HG02973 (cell line): Measurements from ENCODE around the gene GFAP.

Source experiments
- ATAC-seq: cut with Tn5 transposase; IDR thresholded peaks from one replicate; pipeline ENCODE4 v1.9.1; 2021; ENCODE audit warnings: moderate library complexity; ENCODE audit not compliant: unreplicated experiment

GFAP gene

DNA sequence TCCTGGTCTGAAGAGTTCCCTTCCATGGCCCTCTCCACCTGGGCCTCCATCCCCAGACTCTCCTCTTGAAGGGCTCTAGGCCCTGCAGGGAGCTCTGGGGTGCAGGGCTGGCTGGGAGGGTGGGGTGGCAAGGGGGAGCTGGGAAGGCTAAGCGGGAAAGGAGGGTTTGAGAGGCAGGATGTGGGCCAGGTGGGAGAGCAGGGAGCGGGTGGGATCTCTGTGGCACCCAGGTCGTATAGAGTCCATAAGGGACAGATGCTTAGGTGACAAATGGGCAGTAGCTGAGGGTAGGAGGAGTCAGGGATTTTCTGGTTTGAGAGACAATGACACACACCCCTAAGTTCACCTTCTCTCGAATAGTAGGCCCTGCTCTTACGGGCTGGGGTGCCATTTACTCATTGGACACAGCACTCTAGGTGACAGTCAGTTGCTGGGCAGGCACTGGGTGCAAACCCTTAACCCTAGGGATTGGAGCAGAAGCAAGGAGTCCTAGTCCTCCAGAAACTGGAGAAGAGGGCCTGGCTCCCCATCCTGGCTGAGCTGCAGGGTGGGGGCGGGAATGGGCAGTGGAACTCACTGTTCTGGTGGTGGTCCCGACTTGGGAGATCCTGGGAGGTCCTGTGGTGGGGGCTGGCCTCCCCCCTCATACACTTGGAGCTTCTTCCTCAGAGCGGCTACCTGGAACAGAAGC, 16.9 kb upstream of the GFAP start:
- no peak for ATAC-seq

DNA sequence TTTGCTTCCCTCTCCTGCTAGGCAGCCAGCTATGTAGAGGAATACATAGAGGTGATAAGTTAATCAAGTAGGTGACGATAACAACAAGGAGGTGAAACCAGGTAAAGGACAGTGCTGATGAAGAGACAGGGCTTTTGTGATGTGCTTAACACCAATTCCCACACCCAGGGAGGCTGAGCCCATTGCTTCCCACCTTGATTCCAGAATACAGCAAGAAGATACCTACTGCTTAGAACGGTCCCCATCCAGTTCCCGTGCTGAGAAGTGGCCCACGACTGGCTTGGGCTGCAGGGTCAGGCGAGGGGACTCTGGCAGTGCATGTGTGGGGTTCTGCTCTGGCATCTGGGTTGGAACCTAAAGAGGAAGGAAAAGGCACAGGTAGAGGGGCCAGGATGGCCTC, 16.1 kb upstream of the GFAP start:
- ATAC-seq = no peak

DNA sequence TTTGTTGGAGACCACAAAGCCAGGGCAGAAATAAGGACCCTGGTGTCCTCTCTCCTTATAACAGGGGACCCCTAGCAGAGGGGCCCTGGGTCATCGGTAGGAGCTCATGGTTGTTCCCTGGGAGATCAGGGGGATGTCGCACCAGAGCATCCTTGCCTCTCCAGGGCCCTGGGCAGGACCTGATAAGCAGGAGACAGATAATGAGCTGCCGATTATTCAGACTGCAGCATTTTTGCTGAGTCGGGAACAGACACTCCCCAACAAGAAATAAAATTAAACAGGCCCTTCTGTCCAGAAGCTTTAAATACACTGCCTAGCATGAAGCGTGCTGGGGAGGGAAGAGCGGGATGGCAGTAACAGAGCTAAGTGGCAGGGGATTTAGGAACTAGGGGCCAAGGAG, 15.4 kb upstream of the GFAP start:
- ATAC-seq = no peak

DNA sequence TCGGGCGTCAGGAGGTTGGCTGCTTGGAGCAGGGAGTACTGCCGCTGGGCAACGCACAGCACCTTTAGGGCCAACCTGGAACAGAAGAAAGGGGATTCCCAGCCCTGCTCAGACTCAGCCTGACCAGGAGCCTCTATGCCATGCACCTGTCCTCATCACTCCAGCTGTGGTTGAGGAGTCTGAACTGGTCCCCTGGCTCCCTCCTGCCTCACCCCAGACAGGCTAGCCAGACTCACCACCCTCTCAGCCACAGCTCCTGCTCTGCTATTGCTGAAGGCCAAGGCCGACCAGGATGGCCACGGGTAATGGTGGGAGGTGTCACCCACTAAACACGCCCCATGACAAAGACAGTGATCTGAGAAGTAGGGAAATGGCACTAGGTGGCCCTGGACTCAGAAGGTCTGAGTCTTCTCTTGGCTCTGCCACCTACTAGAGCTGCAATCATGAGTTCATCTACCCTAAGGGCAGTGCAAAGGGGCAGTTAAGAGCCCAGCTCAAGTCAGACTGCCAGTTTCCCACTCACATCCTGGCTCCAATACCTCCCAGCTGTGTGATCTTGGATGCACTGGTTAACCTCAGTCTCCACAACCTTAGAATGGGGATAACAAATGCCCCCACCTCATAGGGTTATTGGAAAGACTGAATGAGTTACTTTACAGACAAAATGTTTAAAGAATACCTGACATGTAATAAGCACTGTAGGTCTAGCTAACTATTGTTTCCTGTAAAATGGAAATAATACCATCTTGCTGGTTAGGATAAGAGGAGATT, 13.8 kb upstream of the GFAP start:
- no peak for ATAC-seq

DNA sequence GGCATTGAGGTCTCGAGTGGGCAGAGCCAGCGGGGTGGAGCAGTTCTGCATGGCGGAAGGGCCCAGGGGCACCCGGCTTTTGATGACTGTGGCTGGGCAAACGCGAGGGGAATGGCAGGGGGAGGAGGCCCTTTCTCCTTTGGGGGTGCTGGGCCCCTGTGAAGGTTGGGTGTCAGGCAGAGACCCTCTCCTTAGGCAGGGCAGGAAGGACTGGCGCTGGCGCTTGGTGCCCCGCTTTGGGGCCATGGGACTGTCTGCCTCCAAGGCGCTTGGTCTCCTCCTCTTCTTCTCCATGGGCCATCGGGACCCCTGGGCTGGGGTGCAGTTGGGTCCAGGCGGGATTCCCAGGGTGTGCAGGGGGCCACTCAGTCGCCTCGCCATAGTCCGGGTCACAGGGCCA, 12.8 kb upstream of the GFAP start:
- ATAC-seq = no peak

DNA sequence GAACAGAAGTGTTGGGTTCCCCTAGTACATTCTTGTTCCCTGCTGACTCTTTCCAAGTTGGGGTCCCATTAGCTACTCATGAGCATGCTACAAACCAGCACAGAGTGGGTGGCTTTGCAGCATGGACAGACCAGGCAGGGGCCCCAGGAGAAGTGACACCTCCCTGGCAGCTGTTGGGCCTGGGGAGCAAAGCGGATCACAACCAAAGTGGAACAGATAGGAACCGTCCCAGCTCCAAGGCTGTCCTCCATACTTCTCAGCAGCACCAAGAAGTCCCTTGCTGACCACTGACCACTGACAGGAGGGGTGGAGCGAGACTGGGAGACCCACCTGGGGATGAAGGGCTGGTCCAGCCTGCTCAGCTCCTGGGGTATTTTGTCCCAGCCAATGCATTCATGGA, 12.4 kb upstream of the GFAP start:
- ATAC-seq = no peak

DNA sequence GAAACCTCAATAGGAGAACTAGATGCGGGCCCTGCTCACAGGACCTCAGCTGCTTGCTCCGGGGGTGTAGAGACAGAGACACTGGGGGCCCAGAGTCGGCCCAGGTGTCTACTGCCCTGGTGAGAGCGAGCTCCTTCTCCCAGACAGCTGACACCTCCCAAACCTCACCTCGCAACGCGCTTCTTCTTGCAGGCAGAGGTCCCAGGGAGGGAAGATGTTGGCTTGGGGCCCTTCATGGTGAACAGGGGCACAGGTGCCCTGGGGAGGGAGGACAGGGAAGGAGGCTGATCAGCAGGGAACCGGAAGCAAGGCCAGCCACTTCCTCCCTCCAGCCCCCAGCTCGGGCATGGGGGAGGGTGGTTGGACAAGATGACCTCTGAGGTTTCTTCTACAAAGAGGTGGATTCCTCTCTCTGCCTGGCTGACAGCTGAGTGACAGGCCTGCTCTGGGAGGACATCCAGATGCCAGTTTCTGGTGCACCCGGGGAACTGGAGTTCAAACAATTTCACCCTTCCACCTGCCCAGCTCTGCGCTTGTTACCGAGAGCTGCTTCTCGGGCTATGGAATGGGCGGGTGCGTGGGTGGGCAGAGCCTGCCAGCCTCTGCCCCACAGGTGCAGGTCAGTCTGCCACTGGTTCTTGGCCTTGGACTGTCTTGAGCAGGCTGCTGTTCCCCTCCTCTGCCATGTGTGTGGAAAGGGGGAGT, 11.7 kb upstream of the GFAP start:
- no peak for ATAC-seq

DNA sequence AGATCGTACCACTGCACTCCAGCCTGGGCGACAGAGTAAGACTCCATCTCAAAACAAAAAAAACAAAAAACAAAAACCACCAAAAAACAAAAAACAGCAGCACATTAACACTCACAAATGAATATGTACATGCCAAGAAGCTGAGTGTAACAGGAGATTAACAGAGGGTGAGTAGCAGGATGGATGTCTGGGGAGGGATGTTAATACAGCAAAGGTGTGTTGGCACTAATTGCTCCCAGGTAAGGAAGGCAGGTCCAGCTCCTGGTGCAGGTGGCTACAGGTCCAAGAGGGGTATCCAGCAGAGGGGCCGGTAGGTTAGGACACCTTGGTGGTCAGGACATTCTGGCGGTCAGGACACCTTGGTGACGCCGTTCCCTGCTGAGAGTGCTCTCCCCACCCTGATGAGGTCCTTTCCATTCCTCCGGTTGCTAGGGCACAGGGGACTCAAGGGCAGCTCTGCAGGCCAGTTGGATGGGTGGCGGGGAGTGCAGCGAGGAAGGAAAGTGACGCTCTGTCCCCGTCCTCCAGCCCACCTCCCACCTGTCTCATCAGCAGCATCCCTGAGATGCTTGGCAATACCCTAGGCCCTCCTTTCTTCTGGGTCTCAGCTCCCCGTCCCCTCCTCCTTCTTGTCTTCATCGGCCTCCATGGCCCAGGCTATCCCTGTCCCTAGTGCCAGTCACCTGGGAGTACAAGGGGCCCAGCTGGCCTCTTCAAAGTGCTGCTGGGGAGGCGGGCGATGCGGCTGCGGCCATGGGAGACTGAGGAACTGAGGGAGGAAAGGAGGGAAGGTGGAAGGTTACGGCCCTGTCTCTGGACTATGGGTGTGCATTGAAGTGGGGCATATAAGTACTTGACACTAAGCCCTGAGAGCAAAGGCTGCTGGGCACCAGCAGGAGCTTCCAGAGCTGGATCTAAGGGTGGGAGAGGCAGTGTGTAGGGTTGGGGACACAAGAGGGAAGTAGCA, 10.7 kb upstream of the GFAP start:
- no peak for ATAC-seq

DNA sequence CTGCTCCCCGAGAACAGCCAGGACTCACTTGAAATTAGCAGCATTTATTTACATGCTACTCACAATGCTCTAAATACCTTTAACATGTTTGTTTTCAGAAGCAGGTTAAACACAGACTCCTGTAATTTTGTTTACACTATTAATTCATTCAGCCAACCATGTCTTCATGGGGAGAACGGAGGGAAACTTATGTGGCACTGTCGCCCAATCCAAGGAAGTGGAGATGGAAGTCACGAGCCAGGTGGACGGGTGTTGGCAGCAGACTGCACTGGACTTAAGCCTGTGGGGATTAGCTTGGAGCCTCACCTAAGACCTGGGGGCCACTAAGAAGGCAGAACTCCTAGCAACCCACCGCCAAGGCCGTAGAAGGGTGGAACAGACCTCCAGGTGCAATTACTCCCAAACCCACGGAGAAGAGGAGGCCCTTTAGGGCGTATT, 8.8 kb upstream of the GFAP start:
- ATAC-seq = no peak

DNA sequence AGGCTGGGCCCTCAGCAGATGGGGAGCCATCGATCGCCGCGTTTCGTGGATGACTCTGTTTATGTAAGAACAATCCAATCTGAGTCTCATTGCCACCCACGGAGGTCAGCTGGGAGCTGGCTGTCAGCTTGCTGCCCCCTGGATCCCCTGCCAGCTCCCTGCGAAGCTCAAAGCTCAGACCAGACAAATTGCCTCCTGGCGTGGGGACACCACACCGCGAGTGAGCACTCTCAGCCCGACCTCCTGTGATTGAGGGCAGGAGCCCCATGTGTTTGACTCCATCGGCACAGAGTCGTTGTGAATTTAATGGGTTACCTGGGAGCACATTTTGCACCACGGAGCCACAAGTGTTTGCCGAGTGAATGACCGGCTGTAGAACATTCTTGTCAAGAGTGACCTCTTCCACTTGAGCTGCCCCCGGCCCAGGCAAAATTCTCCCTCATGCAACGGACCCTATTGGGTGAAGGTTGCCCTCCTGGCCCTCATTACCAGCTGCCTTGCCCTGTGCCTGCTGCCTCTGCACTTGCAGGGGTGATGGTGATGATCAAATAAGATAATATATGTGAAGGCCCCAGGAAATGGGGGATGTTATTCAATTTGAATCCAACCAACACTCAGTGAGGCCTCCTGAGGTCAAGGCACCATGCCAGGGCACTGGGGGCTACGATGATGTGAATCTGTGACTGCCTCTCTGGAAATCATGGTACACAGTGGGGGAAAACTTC, 7.6 kb upstream of the GFAP start:
- ATAC-seq = no peak

DNA sequence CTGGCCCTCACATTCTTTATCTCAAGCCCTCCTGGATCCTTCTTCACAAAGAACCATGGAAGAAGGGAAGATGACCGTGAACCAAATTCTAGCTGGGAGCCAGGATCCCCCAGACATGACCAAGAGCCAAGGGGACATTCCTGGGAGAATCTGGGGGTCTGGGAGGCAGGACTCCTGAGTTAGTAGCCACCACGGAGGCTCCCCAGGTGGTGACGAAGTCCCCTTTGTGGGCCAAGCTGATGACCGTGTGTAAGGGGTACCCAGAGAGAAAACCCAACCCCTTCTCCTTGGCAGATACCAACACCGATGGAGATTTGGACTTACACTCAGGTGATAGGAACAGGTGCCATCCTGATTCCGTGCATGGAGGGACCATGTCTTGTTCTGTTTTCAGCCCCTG, 6.8 kb upstream of the GFAP start:
- no peak for ATAC-seq

DNA sequence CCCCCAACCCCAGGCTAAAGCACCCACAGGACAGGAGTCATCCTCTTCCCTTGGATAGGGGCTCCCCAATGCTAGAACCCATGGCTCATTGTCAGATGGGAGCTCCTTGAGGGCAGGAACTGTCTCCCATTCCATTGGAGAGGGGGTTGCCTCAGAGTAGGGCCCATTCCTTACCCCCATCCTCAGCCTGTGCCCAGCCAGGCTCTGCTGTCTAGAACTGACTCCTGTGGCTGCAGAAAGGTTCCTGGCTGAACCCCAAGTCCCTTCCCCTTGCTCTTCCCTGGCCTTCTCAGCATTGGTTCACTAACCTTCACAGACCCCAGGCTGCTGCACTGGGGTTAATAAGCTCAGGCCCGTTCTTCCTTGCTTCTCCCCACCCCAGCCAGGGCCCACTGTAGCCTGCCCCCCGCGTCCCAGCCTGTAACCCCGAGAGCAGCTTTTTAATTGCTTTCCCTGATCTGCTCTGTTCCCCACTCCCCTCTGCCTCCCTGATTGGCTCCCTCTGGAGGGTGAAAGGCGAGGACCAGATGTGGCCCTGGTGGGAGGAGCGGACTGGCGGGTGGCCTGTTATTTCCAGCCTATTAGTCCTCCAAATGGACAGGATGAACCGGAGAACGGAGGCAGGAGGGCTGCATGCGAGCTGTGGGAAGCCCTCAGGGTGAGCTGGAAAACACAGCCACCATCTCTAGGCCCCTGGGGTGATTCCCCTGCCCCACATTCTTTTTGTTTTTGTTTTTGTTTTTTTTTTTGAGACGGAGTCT, 6.0 kb upstream of the GFAP start:
- no peak for ATAC-seq

DNA sequence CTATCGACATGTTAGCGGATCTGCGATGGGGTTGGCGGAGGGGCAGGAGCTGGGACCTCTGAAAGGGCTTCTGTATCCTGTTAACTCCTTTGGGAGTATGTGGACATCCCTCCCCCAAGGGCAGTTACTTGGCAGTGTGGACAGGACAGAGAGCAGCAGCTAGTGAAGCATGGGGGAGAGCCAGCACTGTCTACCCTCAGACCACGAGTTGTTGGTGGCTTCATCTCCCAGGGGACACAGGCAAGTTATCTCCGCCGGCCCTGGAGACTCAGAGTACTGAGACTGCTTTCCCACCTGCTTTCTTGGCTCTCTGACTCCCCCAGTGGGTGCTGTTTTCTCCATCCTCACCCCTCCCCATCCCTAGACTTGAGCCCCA, 5.3 kb upstream of the GFAP start:
- ATAC-seq = no peak

DNA sequence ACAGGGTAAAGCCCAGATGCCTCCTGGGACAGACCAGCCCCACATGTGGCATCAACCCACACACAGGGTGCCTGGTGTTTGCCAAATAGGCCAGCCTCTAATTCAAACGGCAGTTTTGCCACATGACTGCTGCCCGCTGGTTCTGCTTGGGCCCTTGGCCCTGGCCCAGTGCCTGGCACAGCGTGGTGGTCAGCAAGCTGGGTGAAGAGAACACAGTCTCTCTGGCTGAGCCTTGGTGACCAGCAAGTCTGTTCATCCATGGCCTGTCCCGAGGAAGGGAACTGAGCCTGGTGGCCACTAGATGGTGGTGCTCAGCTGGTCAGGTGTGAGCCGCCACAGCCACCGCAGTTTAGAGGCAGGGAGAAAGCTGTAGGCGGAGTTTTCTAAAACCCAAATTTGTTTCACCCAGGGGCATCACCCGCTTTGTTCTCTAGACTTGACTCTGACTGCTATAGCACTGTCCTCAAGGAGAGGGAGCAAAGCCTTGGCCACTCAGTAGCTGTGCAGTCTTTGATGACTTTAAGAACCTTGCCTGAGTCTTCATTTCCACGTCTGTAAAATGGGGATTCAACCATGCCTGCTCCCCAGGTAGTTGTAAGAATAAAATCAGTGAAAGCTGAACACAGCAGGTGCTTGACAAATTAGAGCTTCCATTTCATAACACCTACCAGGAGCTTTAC, 4.7 kb upstream of the GFAP start:
- ATAC-seq = no peak

DNA sequence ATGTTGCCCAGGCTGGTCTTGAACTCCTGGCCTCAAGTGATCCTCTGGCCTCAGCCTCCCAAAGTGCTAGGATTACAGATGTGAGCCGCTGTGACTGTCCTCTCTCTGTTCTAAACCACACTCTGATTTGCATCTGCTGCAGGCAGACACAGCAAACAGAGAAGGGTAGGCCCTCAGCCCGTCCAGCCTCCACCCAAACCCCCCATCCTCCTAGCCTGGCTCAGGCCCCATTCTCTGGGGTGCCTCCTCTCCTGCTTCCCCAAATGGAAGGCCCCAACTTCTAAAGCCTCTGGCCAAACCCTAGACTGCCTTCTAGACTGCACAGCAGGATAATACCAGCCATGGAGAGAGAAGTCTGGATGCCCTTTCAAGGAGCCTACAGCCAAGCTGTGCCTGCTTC, 4.1 kb upstream of the GFAP start:
- ATAC-seq = no peak

DNA sequence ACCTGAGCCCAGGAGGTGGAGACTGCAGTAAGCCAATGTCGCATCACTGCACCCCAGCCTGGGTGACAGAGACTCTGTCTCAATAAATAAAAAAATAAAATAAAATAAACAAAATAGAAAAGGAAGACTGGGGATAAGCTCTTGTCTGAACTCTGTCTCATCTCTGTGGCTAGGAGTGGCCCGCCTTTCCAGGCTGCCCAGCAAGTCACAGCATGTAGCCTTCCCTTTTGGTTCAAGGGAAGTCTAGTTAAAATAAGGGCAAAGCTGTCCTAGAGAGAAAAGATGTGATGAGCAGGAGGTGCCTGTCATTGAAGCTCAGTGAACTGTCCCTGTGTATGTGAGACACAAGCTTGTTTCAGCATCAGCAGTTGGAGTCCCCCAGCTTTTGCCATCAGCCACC, 2.7 kb upstream of the GFAP start:
- no peak for ATAC-seq

DNA sequence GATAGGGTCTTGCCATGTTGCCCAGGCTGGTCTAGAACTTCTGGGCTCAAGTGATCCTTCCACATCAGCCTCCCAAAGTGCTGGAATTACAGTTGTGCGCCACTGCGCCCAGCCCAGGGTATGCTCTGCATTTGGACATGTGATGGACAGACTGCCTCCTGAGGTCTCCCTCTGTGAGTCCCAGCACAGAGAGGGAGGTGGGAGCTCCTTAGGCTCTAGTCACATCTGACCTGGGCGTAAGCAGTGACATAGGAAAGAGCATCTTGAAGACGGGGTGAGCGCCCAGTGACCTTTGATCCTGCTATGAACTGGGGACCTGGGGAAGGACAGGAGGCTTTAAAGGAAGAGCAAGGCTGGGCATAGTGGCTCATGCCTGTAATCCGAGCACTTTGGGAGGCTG, 2.2 kb upstream of the GFAP start:
- ATAC-seq = no peak

DNA sequence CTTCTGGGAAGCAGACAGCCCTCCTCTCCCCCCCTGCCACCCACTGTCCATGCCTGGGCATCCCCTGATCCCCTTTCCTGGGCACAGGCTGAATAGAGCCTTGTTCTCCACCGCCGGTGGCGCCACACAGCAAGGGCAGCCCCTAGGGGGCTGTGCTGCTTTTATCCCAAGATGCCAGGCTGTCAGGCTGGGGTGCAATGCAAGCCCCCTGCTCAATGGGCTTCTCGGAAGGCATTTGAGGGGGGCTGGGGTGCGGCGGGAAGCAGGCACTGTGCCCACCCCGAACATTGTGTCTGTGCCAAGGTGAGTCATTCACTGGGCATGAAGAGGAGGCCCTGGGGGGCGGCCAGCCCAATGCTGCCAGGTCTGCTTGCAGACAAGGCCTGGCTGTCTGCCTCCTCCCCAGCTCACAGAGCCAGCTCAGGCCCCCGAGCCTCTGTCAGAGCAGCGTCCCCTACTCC, 1.5 kb upstream of the GFAP start:
- ATAC-seq = no peak
